Vagina (tissue), 2 donors: Measurements from ENCODE around the gene ZNF70.

ENCODE experiments used
- POLR2A ChIP-seq, 2 donors: fragments of 450-650 bp; IDR thresholded peaks; one replicate each; pipeline ENCODE4 v1.6.1; 2017; ENCODE audit warnings: antibody characterized with exemption in 2 of 2, mild to moderate bottlenecking in 2 of 2, moderate library complexity in 2 of 2
- POLR2AphosphoS5 ChIP-seq, 2 donors: sonication (generic); formaldehyde crosslinking; IDR thresholded peaks; one replicate each; pipeline ENCODE4 v1.9.0; 2017; ENCODE audit warnings: antibody characterized with exemption in 2 of 2, mild to moderate bottlenecking in 2 of 2, low read depth in 1 of 2; ENCODE audit not compliant: insufficient read depth in 1 of 2
- TF ChIP-seq, protein P1 (sequence below), 3 experiments: fragments of 450-650 bp in 2 of 3; fragments of 200-600 bp in 1 of 3; sonication (generic) in 1 of 3; IDR thresholded peaks; one replicate each; pipeline ENCODE4 v1.5.1; 2017 to 2019; ENCODE audit warnings: antibody characterized with exemption in 3 of 3, mild to moderate bottlenecking in 2 of 3, moderate library complexity in 2 of 3

DNA sequence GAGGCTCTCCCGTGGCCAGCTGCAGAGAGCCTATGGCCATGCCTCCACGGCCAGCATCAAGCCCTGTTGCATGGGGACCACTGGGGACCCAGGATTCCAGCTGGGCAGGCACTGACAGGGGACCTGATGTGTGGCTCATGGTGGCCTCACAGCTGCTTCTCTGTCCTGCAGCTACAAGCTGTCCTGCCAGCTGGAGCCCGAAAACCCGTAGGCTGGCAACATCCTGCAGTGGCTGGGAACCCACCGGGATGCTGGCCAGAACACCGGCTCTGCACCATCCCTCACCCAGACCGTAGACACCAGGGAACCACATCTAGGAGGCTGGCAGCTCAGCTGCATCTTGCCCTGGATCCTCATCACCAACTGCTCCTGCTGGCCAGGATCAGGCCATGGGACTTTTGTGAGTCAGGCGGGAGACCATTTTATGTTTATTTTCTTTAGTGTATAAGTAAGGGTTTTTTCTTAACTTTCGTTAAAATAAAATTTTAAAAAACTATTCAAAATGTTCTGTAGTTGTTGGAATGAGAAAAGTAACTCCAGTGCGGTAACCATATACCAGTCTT lies 52.2 kb downstream of the ZNF70 start:
- TF ChIP-seq, protein P1, sequence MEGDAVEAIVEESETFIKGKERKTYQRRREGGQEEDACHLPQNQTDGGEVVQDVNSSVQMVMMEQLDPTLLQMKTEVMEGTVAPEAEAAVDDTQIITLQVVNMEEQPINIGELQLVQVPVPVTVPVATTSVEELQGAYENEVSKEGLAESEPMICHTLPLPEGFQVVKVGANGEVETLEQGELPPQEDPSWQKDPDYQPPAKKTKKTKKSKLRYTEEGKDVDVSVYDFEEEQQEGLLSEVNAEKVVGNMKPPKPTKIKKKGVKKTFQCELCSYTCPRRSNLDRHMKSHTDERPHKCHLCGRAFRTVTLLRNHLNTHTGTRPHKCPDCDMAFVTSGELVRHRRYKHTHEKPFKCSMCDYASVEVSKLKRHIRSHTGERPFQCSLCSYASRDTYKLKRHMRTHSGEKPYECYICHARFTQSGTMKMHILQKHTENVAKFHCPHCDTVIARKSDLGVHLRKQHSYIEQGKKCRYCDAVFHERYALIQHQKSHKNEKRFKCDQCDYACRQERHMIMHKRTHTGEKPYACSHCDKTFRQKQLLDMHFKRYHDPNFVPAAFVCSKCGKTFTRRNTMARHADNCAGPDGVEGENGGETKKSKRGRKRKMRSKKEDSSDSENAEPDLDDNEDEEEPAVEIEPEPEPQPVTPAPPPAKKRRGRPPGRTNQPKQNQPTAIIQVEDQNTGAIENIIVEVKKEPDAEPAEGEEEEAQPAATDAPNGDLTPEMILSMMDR (IDR thresholded peaks at IDR 0.05): no peak
- TF ChIP-seq POLR2AphosphoS5 (IDR thresholded peaks at IDR 0.05; ENCODE audit: insufficient read depth in 1 of 2, low read depth in 1 of 2): no peak
- TF ChIP-seq POLR2A (IDR thresholded peaks at IDR 0.05): no peak
